ENCODE data around the gene EPHA2.

DNA sequence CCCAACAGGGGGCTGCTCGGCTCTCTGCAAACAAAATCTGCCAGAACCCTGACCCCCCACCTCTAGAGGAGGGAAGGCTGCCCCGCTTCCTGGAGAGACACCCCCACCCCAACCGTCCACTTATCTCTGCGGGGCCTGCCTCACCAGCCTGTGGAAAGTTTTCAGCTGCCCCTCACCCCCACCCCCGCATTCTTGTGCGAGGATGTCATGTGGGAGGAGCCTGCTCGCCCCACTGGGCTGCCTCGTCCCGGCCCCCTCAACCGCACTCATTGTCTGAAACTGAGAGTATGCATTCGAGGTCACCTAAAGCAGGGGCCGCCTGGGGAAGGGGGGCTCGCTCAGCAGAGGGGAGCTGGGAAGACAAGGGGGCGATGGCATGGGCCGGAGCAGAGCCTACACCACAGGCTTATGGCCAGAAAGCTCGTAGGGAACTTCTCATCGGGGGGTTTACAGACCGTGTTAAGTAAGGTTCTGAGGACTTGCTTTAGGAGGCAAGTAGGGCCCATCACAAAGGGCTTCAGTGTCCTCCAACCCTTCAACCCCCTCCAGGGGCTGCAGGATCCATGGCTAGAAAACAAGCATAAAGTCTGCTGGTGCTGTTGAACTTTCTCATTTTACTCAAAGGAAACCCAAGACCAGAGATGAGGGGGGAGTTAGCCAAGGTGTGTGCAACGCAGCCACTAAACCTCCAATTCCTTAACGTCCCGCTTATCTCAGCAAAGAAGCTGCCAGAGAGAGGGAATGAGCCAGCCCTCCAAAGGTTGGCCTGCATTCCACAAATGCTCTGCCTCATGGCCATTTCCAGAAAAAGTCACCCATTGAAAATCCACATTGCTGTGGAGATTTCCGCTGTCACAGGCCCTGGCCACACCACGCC is 9.4 kb downstream of the EPHA2 start:
- TF ChIP-seq, protein P1, sequence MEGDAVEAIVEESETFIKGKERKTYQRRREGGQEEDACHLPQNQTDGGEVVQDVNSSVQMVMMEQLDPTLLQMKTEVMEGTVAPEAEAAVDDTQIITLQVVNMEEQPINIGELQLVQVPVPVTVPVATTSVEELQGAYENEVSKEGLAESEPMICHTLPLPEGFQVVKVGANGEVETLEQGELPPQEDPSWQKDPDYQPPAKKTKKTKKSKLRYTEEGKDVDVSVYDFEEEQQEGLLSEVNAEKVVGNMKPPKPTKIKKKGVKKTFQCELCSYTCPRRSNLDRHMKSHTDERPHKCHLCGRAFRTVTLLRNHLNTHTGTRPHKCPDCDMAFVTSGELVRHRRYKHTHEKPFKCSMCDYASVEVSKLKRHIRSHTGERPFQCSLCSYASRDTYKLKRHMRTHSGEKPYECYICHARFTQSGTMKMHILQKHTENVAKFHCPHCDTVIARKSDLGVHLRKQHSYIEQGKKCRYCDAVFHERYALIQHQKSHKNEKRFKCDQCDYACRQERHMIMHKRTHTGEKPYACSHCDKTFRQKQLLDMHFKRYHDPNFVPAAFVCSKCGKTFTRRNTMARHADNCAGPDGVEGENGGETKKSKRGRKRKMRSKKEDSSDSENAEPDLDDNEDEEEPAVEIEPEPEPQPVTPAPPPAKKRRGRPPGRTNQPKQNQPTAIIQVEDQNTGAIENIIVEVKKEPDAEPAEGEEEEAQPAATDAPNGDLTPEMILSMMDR (IDR thresholded peaks at IDR 0.05) = no peak
- TF ChIP-seq POLR2A (IDR thresholded peaks at IDR 0.05) = no peak

Data from testis (tissue), 2 donors.